ENCODE data around the gene ZNF200.

GRCh38 chr16:3182608-3183444 is 52.1 kb downstream of the ZNF200 start:
- no peak for TF ChIP-seq YY1 (IDR thresholded peaks at IDR 0.05; ENCODE audit: low read depth)
- TF ChIP-seq REST (IDR thresholded peaks at IDR 0.05; ENCODE audit: low read depth): no peak
- peak; percentile 52 for TF ChIP-seq RAD21 (IDR thresholded peaks at IDR 0.05; ENCODE audit: low read depth)
- peak; percentile 43 for TF ChIP-seq MAX (IDR thresholded peaks at IDR 0.05)
- TF ChIP-seq TAF1 (IDR thresholded peaks at IDR 0.05; ENCODE audit: low read depth): no peak
- TF ChIP-seq USF1 (IDR thresholded peaks at IDR 0.05): 0 out of 2 replicates have a peak, but pooled peaks have one; percentile 28
- TF ChIP-seq TCF12 (IDR thresholded peaks at IDR 0.05; ENCODE audit: low read depth): no peak; the same call in 1 of the 2 replicates
- TF ChIP-seq CEBPB (IDR thresholded peaks at IDR 0.05): no peak
- no peak for TF ChIP-seq EP300 (IDR thresholded peaks at IDR 0.05; ENCODE audit: borderline replicate concordance)
- no peak for TF ChIP-seq FOXM1 (IDR thresholded peaks at IDR 0.05; ENCODE audit: borderline replicate concordance, low read depth)
- TF ChIP-seq TEAD4 (IDR thresholded peaks at IDR 0.05): peak; percentile 91
- TF ChIP-seq NFIC (IDR thresholded peaks at IDR 0.05): no peak
